IPS DF 19.7 (cell line): ENCODE results near the gene TAF4.
"Not testable (repeated sequence)": the region's sequence is repeated elsewhere in the genome, so short reads cannot be mapped to it uniquely, and the experiment has no call there.

ENCODE experiments used
- DNase-seq: peaks from one replicate; pipeline ENCODE4 v3.0.0-alpha.2; 2013; ENCODE audit warnings: low read depth, low spot score

The TAF4 gene

GRCh38 chr20:61980647-61981583, 84.8 kb downstream of the TAF4 start:
- no peak for DNase-seq

DNA sequence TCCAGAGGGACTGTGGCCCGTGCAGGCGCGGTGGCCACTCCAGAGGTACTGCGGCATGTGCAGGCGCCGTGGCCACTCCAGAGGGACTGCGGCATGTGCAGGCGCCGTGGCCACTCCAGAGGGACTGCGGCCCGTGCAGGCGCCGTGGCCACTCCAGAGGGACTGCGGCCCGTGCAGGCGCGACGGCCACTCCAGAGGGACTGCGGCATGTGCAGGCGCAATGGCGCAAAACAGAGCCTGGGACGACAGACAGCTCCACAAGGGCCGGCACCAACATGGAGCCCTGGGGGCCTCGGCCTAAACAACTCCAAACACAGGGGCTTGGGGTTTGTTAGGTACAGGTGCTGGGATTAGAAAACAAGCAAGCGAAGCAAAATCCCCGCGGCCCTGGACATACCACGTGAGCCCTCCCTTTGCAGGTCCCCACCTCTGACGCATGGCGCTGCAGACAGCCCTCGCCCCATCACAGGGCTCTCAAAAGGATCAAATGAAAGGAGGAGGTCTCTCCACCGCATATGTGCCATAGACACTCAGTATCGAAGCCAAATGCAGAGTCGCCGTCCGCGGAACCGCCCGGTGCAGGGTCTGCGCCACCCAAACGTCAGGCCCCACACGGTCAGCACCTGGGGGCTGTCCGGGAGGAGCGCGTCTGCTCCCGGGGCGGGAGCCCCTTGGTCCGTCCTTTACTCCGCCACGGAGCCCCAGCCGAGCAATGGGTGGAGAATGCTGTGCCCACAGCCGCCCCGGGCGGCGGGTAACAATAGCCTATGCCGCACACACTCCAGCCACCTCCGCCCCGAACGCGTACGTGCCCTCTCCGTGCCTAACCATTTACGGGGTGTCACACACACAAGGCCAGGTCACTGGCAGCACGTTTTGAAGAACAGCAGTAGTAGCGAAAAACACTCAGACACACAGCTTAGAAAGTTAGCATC, 85.7 kb downstream of the TAF4 start:
- no peak for DNase-seq

DNA sequence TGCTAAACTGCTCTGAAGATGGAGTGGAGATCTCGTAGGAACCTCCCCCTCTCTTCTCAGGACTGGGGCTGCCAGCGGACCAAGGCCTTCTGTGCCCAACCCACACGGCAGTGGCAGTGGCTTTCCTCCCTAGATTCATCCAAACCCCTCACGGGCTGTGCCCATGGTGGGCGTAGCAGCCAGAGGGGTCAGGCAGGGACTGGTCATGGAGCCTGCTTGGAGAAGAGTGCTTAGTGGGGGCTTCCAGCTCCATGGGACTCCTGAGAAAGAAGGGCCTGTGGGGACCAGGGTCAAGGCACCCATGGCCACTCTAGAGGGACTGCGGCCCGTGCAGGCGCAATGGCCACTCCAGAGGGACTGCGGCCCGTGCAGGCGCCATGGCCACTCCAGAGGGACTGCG, 86.6 kb downstream of the TAF4 start:
- no peak for DNase-seq

DNA sequence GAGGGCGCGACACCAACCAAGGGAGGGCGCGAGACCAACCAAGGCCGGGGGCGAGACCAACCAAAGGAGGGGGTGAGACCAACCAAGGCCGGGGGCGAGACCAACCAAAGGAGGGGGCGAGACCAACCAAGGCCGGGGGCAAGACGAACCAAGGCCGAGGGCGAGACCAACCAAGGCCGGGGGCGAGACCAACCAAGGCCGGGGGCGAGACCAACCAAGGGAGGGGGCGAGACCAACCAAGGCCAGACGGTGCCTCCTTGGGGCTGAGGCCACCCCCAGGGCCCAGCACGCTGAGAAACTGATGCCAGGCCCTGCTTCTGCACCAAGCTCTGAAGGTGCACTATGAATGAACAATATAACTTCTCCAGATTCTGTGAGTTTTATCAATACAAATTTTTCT, 87.2 kb downstream of the TAF4 start:
- DNase-seq = no peak

DNA sequence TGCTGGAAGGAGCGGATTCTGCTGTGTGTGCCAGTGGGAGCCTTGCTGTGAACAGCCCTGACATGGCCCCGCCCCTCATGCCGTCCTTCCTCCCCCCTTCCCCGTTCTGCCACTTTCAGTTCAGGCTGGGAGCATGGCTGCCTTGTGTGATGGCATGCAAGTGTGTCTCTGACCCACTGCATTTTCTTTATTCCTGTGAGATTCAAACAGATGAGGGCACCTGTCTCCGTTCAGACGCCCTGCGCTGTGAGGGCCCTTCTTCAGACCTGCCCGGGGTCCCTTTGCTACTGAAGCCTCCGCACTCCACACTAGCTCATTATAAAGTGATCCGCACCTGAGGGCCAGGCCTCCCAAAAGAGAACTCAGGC, 88.3 kb downstream of the TAF4 start:
- no peak for DNase-seq

- no peak for DNase-seq
Observed at GRCh38 chr20:61976644-61977418, 88.8 kb downstream of the TAF4 start.

DNA sequence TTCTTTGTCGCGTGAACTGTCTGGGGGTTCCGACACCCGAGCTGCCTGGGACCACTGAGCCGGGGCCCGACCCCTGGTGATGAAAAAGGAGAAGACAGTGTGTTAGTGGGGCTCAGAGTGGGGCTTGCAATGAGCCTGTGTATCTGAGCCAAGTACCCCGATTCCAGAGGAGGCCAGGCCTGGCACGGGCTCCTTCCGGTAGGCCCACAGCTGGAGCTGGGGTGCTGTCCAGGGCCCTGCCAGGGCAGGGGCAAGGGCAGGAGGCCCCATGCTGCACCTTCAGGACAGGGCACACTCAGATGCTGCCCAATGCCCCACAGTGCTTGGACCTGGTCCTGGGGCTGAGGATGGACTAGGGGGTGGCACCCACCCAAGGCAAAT, 89.4 kb downstream of the TAF4 start:
- no peak for DNase-seq

DNA sequence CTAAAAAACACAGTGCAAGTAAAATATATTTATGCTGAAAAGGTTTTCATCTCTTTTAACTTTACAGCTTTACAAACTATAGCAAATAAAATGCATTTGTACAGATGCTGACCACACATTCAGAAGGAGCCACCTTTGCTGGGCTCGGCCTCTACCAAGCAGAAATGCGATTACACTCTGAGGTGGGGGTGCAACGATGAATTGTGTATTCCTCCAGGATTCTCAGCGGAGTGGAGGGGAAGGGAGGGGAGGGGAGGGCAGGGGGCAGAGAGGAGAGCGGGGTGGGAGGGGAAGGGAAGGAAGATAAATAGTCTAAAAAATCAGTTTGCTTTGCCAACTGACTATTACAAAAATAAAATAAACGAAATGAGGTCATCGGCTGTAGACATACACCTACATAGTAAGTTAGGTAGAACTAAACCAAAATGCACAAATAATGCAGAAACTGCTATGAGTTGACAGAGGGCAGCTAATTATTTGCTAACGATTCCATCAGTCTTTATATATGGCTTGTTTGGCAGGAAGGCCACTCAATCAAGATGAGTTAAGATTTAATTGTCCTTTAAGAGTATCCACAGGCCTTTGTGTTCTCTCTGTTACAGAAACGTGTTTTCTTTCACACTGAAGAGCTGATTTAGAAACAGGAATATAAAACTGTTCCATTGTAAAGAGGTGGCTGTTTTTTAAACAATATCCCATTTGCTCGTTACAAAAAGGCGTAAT, 90.1 kb downstream of the TAF4 start:
- no peak for DNase-seq

- DNase-seq = no peak
Observed at GRCh38 chr20:61974357-61974665, 91.4 kb downstream of the TAF4 start.

GRCh38 chr20:61973515-61974356, 91.9 kb downstream of the TAF4 start:
- no peak for DNase-seq

- no peak for DNase-seq
Observed at GRCh38 chr20:61972636-61973508, 92.8 kb downstream of the TAF4 start.

GRCh38 chr20:61971595-61971994, 94.1 kb downstream of the TAF4 start:
- DNase-seq = not testable (repeated sequence)

DNA sequence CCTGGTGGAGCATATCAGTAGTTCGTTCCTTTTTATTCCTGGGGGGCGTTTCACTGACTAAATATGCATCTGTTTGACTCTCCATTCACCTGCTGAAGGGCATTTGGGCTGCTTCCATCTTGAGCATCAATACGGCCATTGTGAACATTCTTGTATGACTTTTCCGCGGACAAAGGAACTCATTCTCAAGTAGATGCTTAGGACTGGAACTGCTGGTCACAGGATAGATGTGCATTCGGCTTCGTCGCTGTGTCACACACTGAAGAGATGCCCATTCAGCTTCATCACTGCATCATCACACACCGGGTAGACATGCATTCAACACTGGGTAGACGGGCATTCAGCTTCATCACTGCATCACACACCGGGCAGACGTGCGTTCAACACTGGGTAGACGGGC, 95.3 kb downstream of the TAF4 start:
- DNase-seq = no peak

DNA sequence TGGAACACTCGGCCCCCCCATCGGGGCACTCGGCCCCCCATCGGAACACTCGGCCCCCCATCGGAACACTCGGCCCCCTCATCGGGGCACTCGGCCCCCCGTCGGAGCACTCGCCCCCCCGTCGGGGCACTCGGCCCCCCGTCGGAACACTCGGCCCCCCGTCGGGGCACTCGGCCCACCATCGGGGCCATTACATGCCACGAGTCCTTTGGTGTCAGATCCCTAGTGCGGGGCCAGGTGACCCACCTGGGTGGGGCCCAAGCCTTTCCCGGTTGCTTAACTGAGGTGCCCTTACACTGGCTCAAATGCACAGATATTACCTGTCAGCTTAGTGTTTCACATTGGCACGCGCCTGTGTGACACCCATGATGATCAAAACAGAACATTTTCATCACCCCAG, 95.9 kb downstream of the TAF4 start:
- DNase-seq = no peak

DNA sequence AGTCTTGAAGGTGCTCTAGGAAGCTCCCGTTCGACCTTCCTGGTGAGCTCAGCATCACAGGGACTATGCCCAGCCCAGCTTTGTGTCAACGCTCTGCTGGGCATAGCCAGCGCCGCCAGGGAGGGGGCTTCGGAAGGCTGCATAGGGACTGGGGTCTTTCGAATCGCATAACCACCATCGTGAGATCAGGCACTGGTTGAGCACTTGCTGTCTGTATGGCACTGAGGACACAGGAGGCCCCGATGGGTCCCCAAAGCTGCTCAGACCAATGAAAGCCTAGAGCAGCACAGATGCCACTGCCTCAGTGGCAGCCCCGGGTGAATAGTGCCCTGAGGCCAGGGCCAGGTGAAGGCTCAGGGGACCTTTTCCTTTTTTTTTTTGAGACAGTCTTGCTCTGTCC, 96.7 kb downstream of the TAF4 start:
- DNase-seq = no peak

DNA sequence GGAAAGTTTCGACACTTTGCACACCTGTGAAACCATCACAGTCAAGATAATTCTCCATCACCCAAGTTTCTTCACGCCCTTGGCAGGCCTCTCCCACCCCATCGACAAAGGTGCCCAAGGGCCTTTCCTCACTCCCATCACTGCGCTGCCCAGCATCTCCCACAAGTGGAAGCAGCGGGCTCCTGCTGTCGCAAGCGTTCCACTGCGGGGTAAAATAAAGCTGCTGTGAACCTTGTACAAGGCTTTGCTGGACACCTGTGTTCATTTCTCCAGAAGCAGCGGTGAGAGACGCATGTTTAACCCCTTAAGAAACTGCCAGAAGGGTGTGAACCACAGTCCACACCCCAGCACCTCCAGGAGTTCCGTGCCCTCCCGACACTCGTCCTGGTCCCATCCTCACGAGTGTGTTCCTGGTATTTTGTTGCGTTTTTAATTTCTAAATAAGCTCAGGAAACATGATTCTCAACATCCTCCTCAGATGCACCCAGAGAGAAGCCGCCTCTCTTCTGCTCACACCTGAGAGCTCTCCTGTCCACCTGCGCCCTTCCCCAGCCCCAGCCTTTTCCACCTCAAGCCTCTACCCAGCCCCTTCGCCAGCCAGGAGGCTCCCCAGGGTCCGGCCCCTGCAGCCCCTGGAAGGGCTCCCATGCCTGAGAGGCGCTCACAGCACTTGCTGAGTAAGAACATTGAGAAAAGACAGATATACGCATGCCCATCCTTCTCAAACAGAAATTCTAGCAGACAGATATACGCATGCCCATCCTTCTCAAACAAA, 97.5 kb downstream of the TAF4 start:
- DNase-seq = no peak

DNA sequence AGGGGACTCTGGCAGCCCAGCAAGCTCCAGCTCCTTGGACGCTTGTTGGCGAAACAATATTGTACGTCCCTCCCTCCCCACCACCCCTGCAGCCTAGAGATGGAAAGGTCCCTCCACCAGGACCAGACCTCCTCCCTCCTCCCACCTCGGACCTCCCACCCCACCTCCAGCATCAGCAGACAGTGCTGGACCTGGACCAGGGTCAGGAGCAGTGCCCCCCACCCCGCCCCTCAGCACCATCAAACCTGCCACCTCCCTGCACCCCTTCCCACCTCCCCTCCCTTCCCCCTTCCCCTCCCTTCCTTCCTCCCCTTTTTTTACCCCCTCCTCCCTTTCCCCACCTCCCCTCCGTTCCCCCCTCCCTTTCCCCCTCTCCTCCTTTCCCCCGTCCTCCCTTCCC, 98.4 kb downstream of the TAF4 start:
- no peak for DNase-seq

DNA sequence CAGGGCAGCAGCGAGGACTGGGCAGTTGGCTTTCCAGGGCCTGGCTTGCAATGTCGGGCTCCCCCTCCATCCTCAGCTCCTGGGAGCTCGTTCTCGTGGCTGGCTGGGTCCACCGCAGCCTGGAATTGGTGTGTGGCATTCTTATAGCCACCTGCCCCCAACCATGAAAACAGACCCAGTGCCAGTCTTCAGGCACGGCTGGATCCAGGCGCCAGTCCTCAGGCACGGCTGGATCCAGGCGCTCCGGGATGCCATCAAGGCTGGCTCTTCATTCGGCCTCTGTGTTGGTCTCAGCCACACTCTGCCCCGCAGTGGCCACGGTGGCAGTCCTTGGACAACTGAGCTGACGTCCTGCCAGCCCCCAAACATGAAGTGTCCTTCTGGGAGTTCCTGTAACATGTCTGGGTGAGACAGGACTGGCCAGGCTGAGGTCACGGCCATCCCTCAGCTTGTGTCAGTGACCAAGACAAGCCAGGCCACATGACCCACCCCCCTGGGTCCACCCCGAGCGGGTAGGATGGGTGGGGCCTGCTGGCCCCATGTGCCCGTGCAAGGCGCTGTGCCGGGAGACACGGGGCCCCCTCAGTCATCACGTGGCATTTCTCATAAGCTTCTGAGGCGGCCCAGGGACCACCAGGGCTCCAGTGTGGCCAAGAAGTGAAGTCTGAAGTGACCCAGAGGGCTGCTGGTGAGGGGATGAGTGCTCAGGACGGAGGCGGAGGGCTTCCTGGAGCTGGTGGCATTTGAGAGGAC, 99.0 kb downstream of the TAF4 start:
- no peak for DNase-seq
